ENCODE data around the gene ZNF776. TPM values are rescaled to one million over a fixed set of nuclear protein-coding genes. Genes with fewer than 3 reads are reported as not detected.

The ZNF776 gene
- total RNA-seq, 1 donor, result 16.3 TPM

DNA sequence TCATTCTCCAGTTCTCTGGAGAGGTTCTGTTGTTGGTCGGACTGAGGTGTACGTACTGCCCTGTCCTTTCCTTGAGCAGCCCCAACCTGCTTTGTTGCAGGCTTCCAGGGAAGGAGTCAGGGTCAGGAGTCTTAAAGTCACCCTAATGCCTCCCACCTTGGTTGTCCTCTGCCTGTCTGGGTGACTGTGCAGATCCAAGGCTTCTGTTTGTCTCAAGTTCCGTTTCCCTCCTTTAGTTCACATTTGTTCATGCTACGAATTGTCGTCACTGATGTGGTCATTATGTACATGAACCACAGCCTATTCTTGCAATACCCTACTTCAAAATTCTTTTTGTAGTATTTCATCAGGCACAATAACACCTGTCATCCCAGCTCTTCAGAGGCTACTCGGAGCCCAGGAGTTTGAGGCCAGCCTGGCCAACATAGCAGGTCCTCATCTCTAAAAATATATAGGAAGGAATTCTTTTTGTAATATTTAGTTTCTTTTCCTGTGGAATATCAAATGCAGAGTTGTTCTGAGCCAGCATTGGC lies 30.2 kb downstream of the ZNF776 start:
- H3K4me3 ChIP-seq (ENCODE audit: insufficient read depth, low read length), result no peak overlapping the region
- peaks cover 30% of the 10 kb centered on the region for H3K9me3 ChIP-seq (ENCODE audit: low read depth, low read length)
- H3K27me3 ChIP-seq (ENCODE audit: insufficient read depth, low read length), result no peaks in the 10 kb centered on the region
- no peaks in the 10 kb centered on the region for H3K4me1 ChIP-seq (ENCODE audit: insufficient read depth, low read length)
- peaks cover 48% of the 10 kb centered on the region for H3K36me3 ChIP-seq (ENCODE audit: insufficient read depth, low read length)
- no peak for DNase-seq (ENCODE audit: insufficient read length, low spot score, missing footprints)
- no peak overlapping the region for H3K27ac ChIP-seq (ENCODE audit: low read depth, low read length)
- H2AFZ ChIP-seq (ENCODE audit: low read length), result no peak overlapping the region
- H3K4me2 ChIP-seq (ENCODE audit: insufficient read depth, low read length), result no peak overlapping the region
- peaks cover 87% of the 10 kb centered on the region for H3K79me2 ChIP-seq (ENCODE audit: insufficient read depth, low read length)
- no peak for TF ChIP-seq CTCF (IDR thresholded peaks at IDR 0.05; ENCODE audit: extremely low read depth, low read depth, low read length)
- peaks cover 7% of the 10 kb centered on the region for H4K20me1 ChIP-seq (ENCODE audit: insufficient read depth, low read length)

GRCh38 chr19:57778336-57778735 lies 31.7 kb downstream of the ZNF776 start:
- Histone ChIP-seq H3K9me3 (ENCODE audit: low read depth, low read length) (peaks cover 30% of the 10 kb centered on the region), H3K27ac (ENCODE audit: low read depth, low read length) (no peak overlapping the region), H2AFZ (ENCODE audit: low read length) (no peak overlapping the region), H3K79me2 (ENCODE audit: insufficient read depth, low read length) (peaks cover 76% of the 10 kb centered on the region), H3K4me2 (ENCODE audit: insufficient read depth, low read length) (no peak overlapping the region), H3K27me3 (ENCODE audit: insufficient read depth, low read length) (no peaks in the 10 kb centered on the region), H4K20me1 (ENCODE audit: insufficient read depth, low read length) (peaks cover 7% of the 10 kb centered on the region), H3K36me3 (ENCODE audit: insufficient read depth, low read length) (peaks cover 50% of the 10 kb centered on the region), H3K4me3 (ENCODE audit: insufficient read depth, low read length) (no peak overlapping the region), H3K4me1 (ENCODE audit: insufficient read depth, low read length) (no peaks in the 10 kb centered on the region)
- no peak for TF ChIP-seq CTCF (IDR thresholded peaks at IDR 0.05; ENCODE audit: extremely low read depth, low read depth, low read length)
- no peak for DNase-seq (ENCODE audit: insufficient read length, low spot score, missing footprints)

- peaks cover 30% of the 10 kb centered on the region for H3K9me3 ChIP-seq (ENCODE audit: low read depth, low read length)
- no peak for TF ChIP-seq CTCF (IDR thresholded peaks at IDR 0.05; ENCODE audit: extremely low read depth, low read depth, low read length)
Observed at GRCh38 chr19:57779220-57779845, 32.7 kb downstream of the ZNF776 start.

DNA sequence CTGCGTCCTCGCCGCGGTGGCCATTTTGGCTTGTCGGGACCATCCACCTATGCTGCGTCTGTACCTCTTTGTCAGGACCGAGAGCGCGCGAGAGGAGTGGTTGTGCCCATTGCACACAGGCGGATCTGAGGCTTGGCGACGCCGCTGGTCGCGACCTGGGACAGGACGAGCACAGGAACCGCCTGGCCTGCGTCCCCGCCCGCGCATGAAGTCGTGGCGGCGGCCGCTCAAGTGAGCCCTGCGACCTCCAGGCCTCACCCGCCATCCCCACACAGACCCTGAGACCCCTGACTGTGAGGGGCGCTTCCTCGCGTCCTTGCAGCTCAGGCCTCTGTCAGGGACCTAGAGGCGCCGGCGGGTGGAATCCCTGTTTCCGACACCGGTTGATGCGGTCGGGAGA lies 39.7 kb downstream of the ZNF776 start:
- Histone ChIP-seq H4K20me1 (ENCODE audit: insufficient read depth, low read length) (peaks cover 5% of the 10 kb centered on the region), H3K79me2 (ENCODE audit: insufficient read depth, low read length) (peaks cover 51% of the 10 kb centered on the region), H3K4me2 (ENCODE audit: insufficient read depth, low read length) (no peak overlapping the region), H2AFZ (ENCODE audit: low read length) (no peak overlapping the region), H3K27me3 (ENCODE audit: insufficient read depth, low read length) (no peaks in the 10 kb centered on the region), H3K27ac (ENCODE audit: low read depth, low read length) (no peak overlapping the region), H3K4me1 (ENCODE audit: insufficient read depth, low read length) (no peaks in the 10 kb centered on the region), H3K9me3 (ENCODE audit: low read depth, low read length) (peaks cover 3% of the 10 kb centered on the region), H3K36me3 (ENCODE audit: insufficient read depth, low read length) (peaks cover 22% of the 10 kb centered on the region), H3K4me3 (ENCODE audit: insufficient read depth, low read length) (no peak overlapping the region)
- no peak for TF ChIP-seq CTCF (IDR thresholded peaks at IDR 0.05; ENCODE audit: extremely low read depth, low read depth, low read length)
- DNase-seq (ENCODE audit: insufficient read length, low spot score, missing footprints), result no peak

More at GRCh38 chr19:57779220-57779845, 32.7 kb downstream of the ZNF776 start:
- Histone ChIP-seq H3K27ac (ENCODE audit: low read depth, low read length) (no peak overlapping the region), H3K4me1 (ENCODE audit: insufficient read depth, low read length) (no peaks in the 10 kb centered on the region), H4K20me1 (ENCODE audit: insufficient read depth, low read length) (peaks cover 7% of the 10 kb centered on the region), H3K4me2 (ENCODE audit: insufficient read depth, low read length) (no peak overlapping the region), H2AFZ (ENCODE audit: low read length) (no peak overlapping the region), H3K27me3 (ENCODE audit: insufficient read depth, low read length) (no peaks in the 10 kb centered on the region), H3K79me2 (ENCODE audit: insufficient read depth, low read length) (peaks cover 71% of the 10 kb centered on the region), H3K36me3 (ENCODE audit: insufficient read depth, low read length) (peaks cover 50% of the 10 kb centered on the region), H3K4me3 (ENCODE audit: insufficient read depth, low read length) (peak overlapping the region; percentile 19)
- no peak for DNase-seq (ENCODE audit: insufficient read length, low spot score, missing footprints)

All from osteoblast (primary cell).